Mesenchymal stem cell (in vitro differentiated cells and primary cell): ENCODE measurements around the gene TMEM147.
A peak's percentile ranks its signal among the peaks of the same experiment; 100 is the strongest.

Experiments
- DNase-seq: peaks from one replicate; pipeline ENCODE4 v3.0.0-alpha.2; 2013
- H2AFZ ChIP-seq: one replicate; pipeline ENCODE4 v1.6.1; 2013; ENCODE audit warnings: low read depth, mild to moderate bottlenecking, control low read depth, inconsistent platforms, low read length, moderate library complexity
- H2AK5ac ChIP-seq: 2 replicates; pipeline ENCODE4 v1.6.1; 2013; ENCODE audit warnings: low read length, moderate library complexity, mild to moderate bottlenecking, inconsistent platforms; ENCODE audit not compliant: severe bottlenecking
- H2BK120ac ChIP-seq: one replicate; pipeline ENCODE4 v1.6.1; 2013; ENCODE audit warnings: low read depth, mild to moderate bottlenecking, inconsistent platforms, low read length, moderate library complexity
- H2BK12ac ChIP-seq, 2 experiments: one replicate each; pipeline ENCODE4 v1.6.1; 2013; ENCODE audit warnings: inconsistent platforms in 2 of 2, low read length in 2 of 2, mild to moderate bottlenecking in 2 of 2, moderate library complexity in 2 of 2, control low read depth in 1 of 2
- H2BK15ac ChIP-seq: one replicate; pipeline ENCODE4 v1.6.1; 2013; ENCODE audit warnings: mild to moderate bottlenecking, low read depth, inconsistent platforms; ENCODE audit not compliant: poor library complexity, severe bottlenecking
- H2BK5ac ChIP-seq: 2 replicates; pipeline ENCODE4 v1.6.1; 2013; ENCODE audit warnings: low read depth, mild to moderate bottlenecking, low read length, control low read depth, inconsistent platforms; ENCODE audit not compliant: poor library complexity, severe bottlenecking
- H3K14ac ChIP-seq, 2 experiments: one replicate each; pipeline ENCODE4 v1.6.1; 2013; ENCODE audit warnings: inconsistent platforms in 2 of 2, low read length in 2 of 2, control low read depth in 1 of 2, mild to moderate bottlenecking in 1 of 2, moderate library complexity in 1 of 2
- H3K18ac ChIP-seq, 2 experiments: one replicate each; pipeline ENCODE4 v1.6.1; 2013; ENCODE audit warnings: inconsistent platforms in 2 of 2, low read length in 2 of 2, control low read depth in 1 of 2, low read depth in 1 of 2, mild to moderate bottlenecking in 1 of 2
- H3K23ac ChIP-seq, 2 experiments: one replicate each; pipeline ENCODE4 v1.6.1; 2013; ENCODE audit warnings: inconsistent platforms in 2 of 2, low read length in 2 of 2, mild to moderate bottlenecking in 2 of 2, moderate library complexity in 2 of 2, control low read depth in 1 of 2
- H3K27ac ChIP-seq: 2 replicates; pipeline ENCODE4 v1.5.1; 2013; ENCODE audit warnings: mild to moderate bottlenecking, moderate library complexity, low read length, control low read depth, inconsistent platforms; ENCODE audit not compliant: poor library complexity, severe bottlenecking
- H3K27me3 ChIP-seq, 2 experiments: 2 replicates each; pipeline versions ENCODE4 v1.6.1 to v1.7.0; 2013; ENCODE audit warnings: low read length in 2 of 2, mild to moderate bottlenecking in 2 of 2, moderate library complexity in 2 of 2, control low read depth in 1 of 2, inconsistent platforms in 1 of 2; ENCODE audit not compliant: control insufficient read depth in 1 of 2, insufficient read depth in 1 of 2
- H3K36me3 ChIP-seq, 2 experiments: 2 replicates each; pipeline versions ENCODE4 v1.6.1 to v1.7.0; 2013; ENCODE audit warnings: low read length in 2 of 2, control low read depth in 1 of 2, inconsistent platforms in 1 of 2, low read depth in 1 of 2, mild to moderate bottlenecking in 1 of 2; ENCODE audit not compliant: insufficient read depth in 2 of 2, control insufficient read depth in 1 of 2
- H3K4ac ChIP-seq, 2 experiments: one replicate each; pipeline ENCODE4 v1.6.1; 2013; ENCODE audit warnings: inconsistent platforms in 2 of 2, low read length in 2 of 2, mild to moderate bottlenecking in 2 of 2, moderate library complexity in 2 of 2, control low read depth in 1 of 2, low read depth in 1 of 2
- H3K4me1 ChIP-seq: 2 replicates; pipeline ENCODE4 v1.6.1; 2013; ENCODE audit warnings: low read depth, low read length, control low read depth; ENCODE audit not compliant: control insufficient read depth, insufficient read depth
- H3K4me2 ChIP-seq: 2 replicates; pipeline ENCODE4 v1.6.1; 2013; ENCODE audit warnings: low read length, mild to moderate bottlenecking, inconsistent platforms; ENCODE audit not compliant: poor library complexity, severe bottlenecking
- H3K4me3 ChIP-seq, 2 experiments: 2 replicates each; pipeline versions ENCODE4 v1.5.1 to v1.7.0; 2013; ENCODE audit warnings: low read length in 2 of 2, mild to moderate bottlenecking in 2 of 2, control low read depth in 1 of 2, low read depth in 1 of 2; ENCODE audit not compliant: insufficient read depth in 1 of 2
- H3K79me1 ChIP-seq: replicated peaks from 2 replicates; pipeline ENCODE4 v1.6.1; 2013; ENCODE audit warnings: mild to moderate bottlenecking, control low read depth, low read length, inconsistent platforms; ENCODE audit not compliant: poor library complexity, severe bottlenecking
- H3K9ac ChIP-seq: 2 replicates; pipeline ENCODE4 v1.7.0; 2013; ENCODE audit warnings: mild to moderate bottlenecking, low read length, moderate library complexity
- H3K9me3 ChIP-seq: 2 replicates; pipeline ENCODE4 v1.7.0; 2013; ENCODE audit warnings: mild to moderate bottlenecking, low read length; ENCODE audit not compliant: control insufficient read depth
- H4K8ac ChIP-seq: one replicate; pipeline ENCODE4 v1.6.1; 2013; ENCODE audit warnings: inconsistent platforms, mild to moderate bottlenecking, low read length, moderate library complexity
- H4K91ac ChIP-seq: one replicate; pipeline ENCODE4 v1.6.1; 2013; ENCODE audit warnings: mild to moderate bottlenecking, low read length, inconsistent platforms
- WGBS: methylation state at CpG from one replicate; pipeline ENCODE4 v1.1.7; 2013; ENCODE audit warnings: mixed read lengths; 5-methylcytosine and 5-hydroxymethylcytosine counted together

Gene TMEM147

GRCh38 chr19:35559281-35559659 lies 13.8 kb downstream of the TMEM147 start:
- WGBS: 87% methylated on average over 10 of the region's 11 CpGs
- Histone ChIP-seq H3K9ac (no peak overlapping the region), H4K91ac (no peak overlapping the region), H3K36me3 (no peaks in the 10 kb centered on the region), H3K79me1 (no peaks in the 10 kb centered on the region), H3K4me2 (no peak overlapping the region), H2BK5ac (no peak overlapping the region), H2BK12ac (no peak overlapping the region), H3K23ac (peak overlapping the region in 1 of 2 experiments; percentile 37), H3K18ac (no peak overlapping the region), H3K9me3 (no peaks in the 10 kb centered on the region), H3K27me3 (peaks cover 31 to 89% of the 10 kb centered on the region in 2 experiments), H2BK120ac (no peak overlapping the region), H3K4ac (no peak overlapping the region), H3K4me1 (peaks cover 14% of the 10 kb centered on the region), H3K27ac (no peak overlapping the region), H4K8ac (no peak overlapping the region), H3K4me3 (no peak overlapping the region), H2BK15ac (no peak overlapping the region), H2AFZ (no peak overlapping the region), H3K14ac (no peak overlapping the region), H2AK5ac (no peak overlapping the region)
- DNase-seq: no peak

GRCh38 chr19:35559781-35560180 lies 14.4 kb downstream of the TMEM147 start:
- peaks cover 31 to 89% of the 10 kb centered on the region in 2 experiments for H3K27me3 ChIP-seq
- H3K9ac ChIP-seq: no peak overlapping the region
- H4K91ac ChIP-seq: no peak overlapping the region
- WGBS: 89% methylated on average over 23 of the region's 23 CpGs
- H3K79me1 ChIP-seq: no peaks in the 10 kb centered on the region
- no peak overlapping the region for H3K18ac ChIP-seq
- H3K36me3 ChIP-seq: no peaks in the 10 kb centered on the region
- H3K27ac ChIP-seq: no peak overlapping the region
- no peak overlapping the region for H3K4me2 ChIP-seq
- H3K9me3 ChIP-seq: no peaks in the 10 kb centered on the region
- no peak for DNase-seq
- H2BK5ac ChIP-seq: no peak overlapping the region
- no peak overlapping the region for H2BK120ac ChIP-seq
- H2BK12ac ChIP-seq: no peak overlapping the region
- peaks cover 14% of the 10 kb centered on the region for H3K4me1 ChIP-seq
- H2AK5ac ChIP-seq: no peak overlapping the region
- H4K8ac ChIP-seq: no peak overlapping the region
- no peak overlapping the region for H2AFZ ChIP-seq
- H3K4ac ChIP-seq: no peak overlapping the region
- H3K4me3 ChIP-seq: no peak overlapping the region
- H3K14ac ChIP-seq: no peak overlapping the region
- no peak overlapping the region for H2BK15ac ChIP-seq
- H3K23ac ChIP-seq: no peak overlapping the region

GRCh38 chr19:35560271-35560670 lies 14.8 kb downstream of the TMEM147 start:
- Histone ChIP-seq H3K4me3 (no peak overlapping the region), H2BK120ac (no peak overlapping the region), H3K4me1 (peaks cover 14% of the 10 kb centered on the region), H4K91ac (no peak overlapping the region), H3K79me1 (no peaks in the 10 kb centered on the region), H3K23ac (no peak overlapping the region), H2BK15ac (no peak overlapping the region), H3K27me3 (peaks cover 31 to 89% of the 10 kb centered on the region in 2 experiments), H3K14ac (no peak overlapping the region), H2BK12ac (no peak overlapping the region), H3K9ac (no peak overlapping the region), H3K4ac (no peak overlapping the region), H4K8ac (no peak overlapping the region), H2AK5ac (no peak overlapping the region), H3K9me3 (no peaks in the 10 kb centered on the region), H3K27ac (no peak overlapping the region), H3K36me3 (no peaks in the 10 kb centered on the region), H3K4me2 (no peak overlapping the region), H2AFZ (no peak overlapping the region), H3K18ac (no peak overlapping the region), H2BK5ac (no peak overlapping the region)
- DNase-seq: no peak
- WGBS: 91% methylated on average over 17 of the region's 18 CpGs

- H2BK15ac ChIP-seq: no peak overlapping the region
- DNase-seq: no peak
- H3K27ac ChIP-seq: no peak overlapping the region
- no peak overlapping the region for H3K4me3 ChIP-seq
- H2BK120ac ChIP-seq: no peak overlapping the region
- no peak overlapping the region for H2AFZ ChIP-seq
- H3K4me2 ChIP-seq: no peak overlapping the region
- H3K4ac ChIP-seq: no peak overlapping the region
- no peak overlapping the region for H3K9ac ChIP-seq
- no peak overlapping the region for H2AK5ac ChIP-seq
- no peak overlapping the region for H3K23ac ChIP-seq
- H3K14ac ChIP-seq: no peak overlapping the region
- H4K91ac ChIP-seq: no peak overlapping the region
- no peak overlapping the region for H3K18ac ChIP-seq
- no peak overlapping the region for H4K8ac ChIP-seq
- no peaks in the 10 kb centered on the region for H3K9me3 ChIP-seq
- no peak overlapping the region for H2BK5ac ChIP-seq
- H3K4me1 ChIP-seq: peaks cover 12% of the 10 kb centered on the region
- no peak overlapping the region for H2BK12ac ChIP-seq
- WGBS: 68% methylated on average over 6 of the region's 6 CpGs
- no peaks in the 10 kb centered on the region for H3K79me1 ChIP-seq
- H3K27me3 ChIP-seq: peaks cover 31 to 88% of the 10 kb centered on the region in 2 experiments
- H3K36me3 ChIP-seq: no peaks in the 10 kb centered on the region
Measured at GRCh38 chr19:35560677-35561076, 15.3 kb downstream of the TMEM147 start.
